Measurements from ENCODE around the gene OSBPL10. TPM values are rescaled to one million over a fixed set of nuclear protein-coding genes. Genes with fewer than 3 reads are reported as not detected.

The OSBPL10 gene
- total and polyA plus RNA-seq, 2 of the 4 experiments (the other 2 are of a cell fraction) = 9.5 to 10.1 TPM

- Histone ChIP-seq H3K9me1 (ENCODE audit: insufficient read depth, low read length) (peaks cover 2% of the 10 kb centered on the region; the same call in 1 of the 2 replicates), H2AFZ (replicated peaks; ENCODE audit: low read length, poor library complexity) (no peak overlapping the region), H2AK5ac (ENCODE audit: low read depth, low read length) (no peak overlapping the region), H4K8ac (ENCODE audit: low read depth in 2 of 2, low read length in 2 of 2) (no peak overlapping the region), H3K14ac (replicated peaks; ENCODE audit: low read depth, low read length) (no peak overlapping the region), H3K27ac (ENCODE audit: insufficient read depth, low read length) (no peak overlapping the region), H3K4ac (ENCODE audit: low read depth, low read length) (no peak overlapping the region), H2AK9ac (replicated peaks; ENCODE audit: low read depth, low read length, poor library complexity) (no peak overlapping the region), H3K18ac (ENCODE audit: low read depth, low read length) (no peak overlapping the region), H3K4me2 (ENCODE audit: low read depth, low read length) (no peak overlapping the region), H3K27me3 (ENCODE audit: control insufficient read depth, insufficient read depth, low read length) (no peaks in the 10 kb centered on the region), H3K36me3 (ENCODE audit: control insufficient read depth, insufficient read depth, low read length) (no peaks in the 10 kb centered on the region), H3K4me1 (ENCODE audit: control insufficient read depth, insufficient read depth, low read length) (peaks cover 2% of the 10 kb centered on the region; the same call in 1 of the 2 replicates), H3K56ac (ENCODE audit: extremely low read depth, insufficient read depth, low read length) (no peak overlapping the region), H3K4me3 (ENCODE audit: insufficient read depth, low read depth, low read length) (no peak overlapping the region), H3K9me3 (ENCODE audit: control insufficient read depth, insufficient read depth, low read length) (no peaks in the 10 kb centered on the region), H2BK15ac (ENCODE audit: low read depth, low read length) (no peak overlapping the region), H4K20me1 (ENCODE audit: insufficient read depth, low read length) (no peaks in the 10 kb centered on the region), H3K23ac (ENCODE audit: low read depth, low read length) (no peak overlapping the region), H4K91ac (ENCODE audit: insufficient read depth, low read depth, low read length) (no peak overlapping the region), H3K9ac (ENCODE audit: low read depth, low read length) (no peak overlapping the region), H3K79me1 (ENCODE audit: low read depth in 1 of 2, low read length in 2 of 2) (no peaks in the 10 kb centered on the region), H2BK120ac (ENCODE audit: low read depth, low read length) (no peak overlapping the region), H4K5ac (ENCODE audit: low read depth, low read length) (no peak overlapping the region), H2BK20ac (ENCODE audit: low read depth, low read length) (no peak overlapping the region), H2BK5ac (ENCODE audit: low read depth, low read length, poor library complexity, severe bottlenecking) (no peak overlapping the region)
- TF ChIP-seq SMC3 (IDR thresholded peaks at IDR 0.05; ENCODE audit: low read depth, low read length) (no peak), RAD21 (IDR thresholded peaks at IDR 0.05; ENCODE audit: low read length) (no peak), CTCF (conservative IDR thresholded peaks at IDR 0.05; ENCODE audit: low read depth, low read length) (no peak), USF2 (IDR thresholded peaks at IDR 0.05; ENCODE audit: low read depth, low read length) (no peak), MAZ (IDR thresholded peaks at IDR 0.05; ENCODE audit: borderline replicate concordance, low read depth, low read length) (no peak), RFX5 (IDR thresholded peaks at IDR 0.05; ENCODE audit: low read depth, low read length) (no peak), MXI1 (IDR thresholded peaks at IDR 0.05; ENCODE audit: borderline replicate concordance, low read depth, low read length) (no peak), ELK1 (IDR thresholded peaks at IDR 0.05; ENCODE audit: borderline replicate concordance, low read depth, low read length) (no peak), POLR2A (IDR thresholded peaks at IDR 0.05; ENCODE audit: low read depth, low read length) (no peak), CEBPB (IDR thresholded peaks at IDR 0.05; ENCODE audit: low read depth, low read length) (no peak), BHLHE40 (IDR thresholded peaks at IDR 0.05; ENCODE audit: low read depth, low read length) (no peak), RCOR1 (IDR thresholded peaks at IDR 0.05; ENCODE audit: insufficient replicate concordance, low read length) (no peak), MAFK (IDR thresholded peaks at IDR 0.05; ENCODE audit: low read depth, low read length) (no peak), NFE2L2 (IDR thresholded peaks at IDR 0.05; ENCODE audit: low read depth, low read length) (no peak), FOS (IDR thresholded peaks at IDR 0.05; ENCODE audit: low read depth, low read length) (no peak), CHD1 (IDR thresholded peaks at IDR 0.05; ENCODE audit: low read depth, low read length) (no peak)
- in situ Hi-C loops (cut with MboI; ENCODE audit: low sequenced_read_pairs) (loop anchor here (10.0 to 25.0 kb wide), 2 partner anchors 222 to 979 kb away; no protein-coding TSS in a partner anchor), dilution Hi-C loops (cut with HindIII; ENCODE audit: low sequenced_read_pairs, unreplicated experiment) (no loop called here), intact Hi-C loops (cut with micrococcal nuclease) (loop anchor here (5.0 to 10.0 kb wide), 4 partner anchors 214 to 602 kb away; partner anchors contain the start of gene STT3B)
- no peak for ATAC-seq (ENCODE audit: low read depth)
- no peak for DNase-seq
- CTCF ChIA-PET = no interaction called here
- POLR2A ChIA-PET (ENCODE audit: unreplicated experiment) = no interaction called here
- no TSS peak for BruUV-seq (replicated peaks)
Observed at GRCh38 chr3:31766669-31767068, 214.4 kb downstream of the OSBPL10 start.
